GM15510 (cell line): Measurements from ENCODE around the gene GCSH.

Experiments used
- POLR2A ChIP-seq: IDR thresholded peaks from 3 replicates; pipeline ENCODE4 v1.6.1; 2011; ENCODE audit warnings: borderline replicate concordance; ENCODE audit not compliant: insufficient read length; ENCODE audit errors: extremely low read depth

GCSH gene

GRCh38 chr16:81095953-81096714 is at the start of gene GCSH:
Gene GCSH, minus strand, starts transcription at chr16:81096395. Its CDS starts 117 bp downstream, at chr16:81096278.
- peak; percentile 57 for TF ChIP-seq POLR2A

- TF ChIP-seq POLR2A: no peak
Observed at GRCh38 chr16:81143921-81144471, 47.8 kb upstream of the GCSH start.

GRCh38 chr16:81142864-81143263 is 46.7 kb upstream of the GCSH start:
- TF ChIP-seq POLR2A: no peak

- TF ChIP-seq POLR2A: no peak
Observed at GRCh38 chr16:81140930-81141780, 45.0 kb upstream of the GCSH start.

- TF ChIP-seq POLR2A: no peak
Observed at GRCh38 chr16:81138831-81139557, 42.8 kb upstream of the GCSH start.

- TF ChIP-seq POLR2A: no peak
Observed at GRCh38 chr16:81137754-81138153, 41.6 kb upstream of the GCSH start.

- no peak for TF ChIP-seq POLR2A
Observed at GRCh38 chr16:81136390-81137335, 40.5 kb upstream of the GCSH start.

- no peak for TF ChIP-seq POLR2A
Observed at GRCh38 chr16:81130126-81130525, 33.9 kb upstream of the GCSH start.

GRCh38 chr16:81128726-81129524 is 32.7 kb upstream of the GCSH start:
- TF ChIP-seq POLR2A: no peak

- no peak for TF ChIP-seq POLR2A
Observed at GRCh38 chr16:81127051-81127450, 30.9 kb upstream of the GCSH start.

- no peak for TF ChIP-seq POLR2A
Observed at GRCh38 chr16:81123092-81123852, 27.1 kb upstream of the GCSH start.

- TF ChIP-seq POLR2A: no peak
Observed at GRCh38 chr16:81121474-81121990, 25.3 kb upstream of the GCSH start.
